Breast epithelium (tissue), 4 donors: ENCODE measurements around the gene GSTA1. TPM values are rescaled to one million over a fixed set of nuclear protein-coding genes. Genes with fewer than 3 reads are reported as not detected.
"Not testable (repeated sequence)": the region's sequence is repeated elsewhere in the genome, so short reads cannot be mapped to it uniquely, and the experiment has no call there.

Experiments
- DNase-seq, 2 donors: peaks; one replicate each; pipeline ENCODE4 v3.0.0-alpha.2; 2019; ENCODE audit warnings: low spot score in 2 of 2
- H3K27ac ChIP-seq, 2 donors: fragments of 200-600 bp; sonication (generic) in 1 of 2; one replicate each; pipeline ENCODE4 v1.5.1; 2016 to 2019; ENCODE audit warnings: mild to moderate bottlenecking in 1 of 2
- H3K27me3 ChIP-seq, 2 donors: fragments of 200-600 bp; sonication (generic) in 1 of 2; one replicate each; pipeline versions ENCODE4 v1.5.1 to v1.6.0; 2017 to 2019; ENCODE audit warnings: control low read depth in 1 of 2, mild to moderate bottlenecking in 1 of 2
- H3K36me3 ChIP-seq: fragments of 200-600 bp; one replicate; pipeline ENCODE4 v1.5.1; 2019
- H3K4me1 ChIP-seq, 2 donors: fragments of 200-600 bp; sonication (generic); one replicate each; pipeline ENCODE4 v1.5.1; 2016 to 2019; ENCODE audit warnings: control low read depth in 1 of 2
- H3K4me3 ChIP-seq, 3 donors: fragments of 200-600 bp; sonication (generic); 1 replicate in 2 of 3; 2 replicates in 1 of 3; pipeline ENCODE4 v1.5.1; 2016 to 2019; ENCODE audit warnings: mild to moderate bottlenecking in 3 of 3, moderate library complexity in 2 of 3
- H3K9me3 ChIP-seq, 2 donors: fragments of 200-600 bp; sonication (generic) in 1 of 2; one replicate each; pipeline ENCODE4 v1.5.1; 2016 to 2019; ENCODE audit warnings: control low read depth in 1 of 2
- POLR2A ChIP-seq: fragments of 450-650 bp; IDR thresholded peaks from one replicate; pipeline ENCODE4 v1.6.1; 2016; ENCODE audit warnings: antibody characterized with exemption, mild to moderate bottlenecking, moderate library complexity
- POLR2AphosphoS5 ChIP-seq, 3 donors: sonication (generic); formaldehyde crosslinking; IDR thresholded peaks; one replicate each; pipeline ENCODE4 v1.6.1; 2017; ENCODE audit warnings: antibody characterized with exemption in 3 of 3
- intact Hi-C: fragments of 100-400 bp; cut with DNase I; formaldehyde crosslinking; loops from one replicate; pipeline ENCODE4 v1.15.1; 2023; ENCODE audit warnings: low total_unique reads
- total RNA-seq, 3 donors: library from RNA; depleted of rRNA; stranded (reverse); fragments of >200 nt; gene quantifications; one replicate each; pipeline ENCODE4 v1.1.0, GENCODE V29; 2016
- TF ChIP-seq, protein P1 (sequence below), 3 donors: fragments of 450-650 bp; IDR thresholded peaks; one replicate each; pipeline ENCODE4 v1.5.1; 2016 to 2017; ENCODE audit warnings: antibody characterized with exemption in 3 of 3, mild to moderate bottlenecking in 3 of 3, moderate library complexity in 3 of 3

GSTA1 gene
- total RNA-seq, 3 donors from 2014 or later, result 0.88 to 2.0 TPM; not detected in 1

DNA sequence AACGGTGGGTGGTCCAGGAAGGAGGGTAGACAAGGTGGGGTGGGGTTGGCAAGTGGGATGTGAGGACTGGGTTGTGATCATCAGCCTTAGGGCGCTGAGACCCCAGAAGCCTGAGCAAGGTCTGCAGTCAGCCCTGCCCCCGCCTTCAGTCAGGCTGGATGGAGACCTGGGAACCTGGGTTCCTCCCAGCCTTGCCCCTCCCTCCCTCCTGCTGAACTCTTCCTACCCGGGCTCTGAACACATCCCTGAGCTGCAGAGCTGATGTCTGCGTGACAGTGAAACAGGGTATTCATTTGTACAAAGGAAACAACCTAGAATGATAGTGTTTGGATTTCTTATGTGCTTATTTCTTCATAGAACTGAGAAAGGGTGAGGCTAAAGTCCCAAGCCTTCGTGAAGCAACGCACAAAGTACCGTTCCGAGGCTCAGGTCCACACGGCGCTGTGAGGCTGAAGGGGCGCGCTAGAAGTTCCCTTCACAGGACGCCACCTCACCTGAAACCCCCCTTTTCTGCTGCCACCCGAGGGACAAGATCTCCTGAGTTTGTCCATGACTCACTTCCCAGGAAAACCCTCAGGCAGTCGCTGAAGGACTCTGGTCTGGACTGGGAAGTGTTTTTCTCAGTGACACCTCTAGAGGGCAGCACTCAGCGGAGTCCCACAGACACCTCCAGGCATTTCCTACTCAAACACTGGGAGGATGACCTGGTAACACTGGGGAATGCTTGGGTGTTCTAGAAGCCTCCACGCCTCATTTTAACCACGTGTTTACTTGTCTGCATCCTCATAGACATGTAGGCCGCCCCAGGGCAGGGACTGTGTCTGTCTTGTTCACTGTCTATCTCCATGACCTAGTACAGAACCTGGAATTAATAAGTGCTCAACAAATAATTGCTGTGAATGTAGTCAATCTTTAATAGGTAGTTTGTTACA, 35.8 kb upstream of the GSTA1 start:
- no peak overlapping the region for H3K27ac ChIP-seq
- DNase-seq, result peak; percentile 25 to 54
- no peaks in the 10 kb centered on the region for H3K36me3 ChIP-seq
- intact Hi-C loops, result no loop called here
- H3K27me3 ChIP-seq, result no peaks in the 10 kb centered on the region
- H3K4me3 ChIP-seq, result no peak overlapping the region
- TF ChIP-seq POLR2AphosphoS5 (IDR thresholded peaks at IDR 0.05) (peak in 1 of 3 donors; percentile 19), POLR2A (no peak)
- TF ChIP-seq, protein P1, sequence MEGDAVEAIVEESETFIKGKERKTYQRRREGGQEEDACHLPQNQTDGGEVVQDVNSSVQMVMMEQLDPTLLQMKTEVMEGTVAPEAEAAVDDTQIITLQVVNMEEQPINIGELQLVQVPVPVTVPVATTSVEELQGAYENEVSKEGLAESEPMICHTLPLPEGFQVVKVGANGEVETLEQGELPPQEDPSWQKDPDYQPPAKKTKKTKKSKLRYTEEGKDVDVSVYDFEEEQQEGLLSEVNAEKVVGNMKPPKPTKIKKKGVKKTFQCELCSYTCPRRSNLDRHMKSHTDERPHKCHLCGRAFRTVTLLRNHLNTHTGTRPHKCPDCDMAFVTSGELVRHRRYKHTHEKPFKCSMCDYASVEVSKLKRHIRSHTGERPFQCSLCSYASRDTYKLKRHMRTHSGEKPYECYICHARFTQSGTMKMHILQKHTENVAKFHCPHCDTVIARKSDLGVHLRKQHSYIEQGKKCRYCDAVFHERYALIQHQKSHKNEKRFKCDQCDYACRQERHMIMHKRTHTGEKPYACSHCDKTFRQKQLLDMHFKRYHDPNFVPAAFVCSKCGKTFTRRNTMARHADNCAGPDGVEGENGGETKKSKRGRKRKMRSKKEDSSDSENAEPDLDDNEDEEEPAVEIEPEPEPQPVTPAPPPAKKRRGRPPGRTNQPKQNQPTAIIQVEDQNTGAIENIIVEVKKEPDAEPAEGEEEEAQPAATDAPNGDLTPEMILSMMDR (IDR thresholded peaks at IDR 0.05), result peak in 1 of 3 donors; percentile 40
- no peaks in the 10 kb centered on the region for H3K9me3 ChIP-seq
- H3K4me1 ChIP-seq, result no peaks in the 10 kb centered on the region

DNA sequence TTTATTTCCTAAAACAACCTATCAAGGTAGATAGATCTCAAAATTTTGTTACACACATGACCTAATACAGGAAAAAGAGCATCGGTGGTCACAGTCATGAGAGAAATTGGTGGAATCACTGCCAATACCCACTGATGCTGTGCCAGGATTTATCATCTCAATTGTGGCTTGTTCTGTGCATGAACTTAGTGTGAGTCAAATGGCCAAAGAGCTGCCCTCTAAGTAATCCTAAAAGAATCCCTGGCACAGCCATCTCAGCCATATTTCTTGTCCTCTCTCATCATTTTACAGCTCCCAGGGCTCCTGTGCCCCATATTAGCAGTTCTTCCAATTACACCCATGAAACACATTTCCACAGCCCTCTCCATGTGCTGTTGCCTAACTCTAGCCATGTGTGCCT, 30.9 kb upstream of the GSTA1 start:
- no peak for DNase-seq
- TF ChIP-seq POLR2AphosphoS5 (IDR thresholded peaks at IDR 0.05) (no peak), POLR2A (no peak)
- TF ChIP-seq, protein P1 (IDR thresholded peaks at IDR 0.05), result no peak
- intact Hi-C loops, result no loop called here

DNA sequence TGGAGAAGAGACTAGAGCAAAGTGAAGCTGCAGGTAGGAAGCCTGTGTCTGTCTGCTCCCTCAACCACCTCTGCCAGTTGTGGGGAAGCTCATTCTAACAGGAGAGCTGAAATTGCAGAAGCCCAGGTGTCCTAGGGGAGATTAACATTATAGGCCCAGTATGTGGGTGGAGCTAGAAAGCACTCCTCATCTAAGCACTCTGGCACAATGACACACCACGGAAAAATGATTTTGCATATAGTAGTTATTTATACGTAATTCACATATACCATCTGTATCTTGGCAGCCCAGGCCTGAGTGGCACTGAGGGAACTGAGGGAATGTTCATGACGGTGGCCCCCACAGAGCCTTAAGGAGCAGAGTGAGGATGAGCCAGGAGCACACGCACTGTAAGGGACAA, 27.3 kb upstream of the GSTA1 start:
- DNase-seq, H3K4me3 ChIP-seq, H3K36me3 ChIP-seq, H3K27me3 ChIP-seq, H3K9me3 ChIP-seq, intact Hi-C loops, H3K27ac ChIP-seq, H3K4me1 ChIP-seq: not testable (repeated sequence)

More for the DNA sequence above, 30.9 kb upstream of the GSTA1 start:
- Histone ChIP-seq H3K9me3 (no peaks in the 10 kb centered on the region), H3K27me3 (no peaks in the 10 kb centered on the region), H3K36me3 (no peaks in the 10 kb centered on the region), H3K4me3 (no peak overlapping the region), H3K27ac (no peak overlapping the region), H3K4me1 (no peaks in the 10 kb centered on the region)

DNA sequence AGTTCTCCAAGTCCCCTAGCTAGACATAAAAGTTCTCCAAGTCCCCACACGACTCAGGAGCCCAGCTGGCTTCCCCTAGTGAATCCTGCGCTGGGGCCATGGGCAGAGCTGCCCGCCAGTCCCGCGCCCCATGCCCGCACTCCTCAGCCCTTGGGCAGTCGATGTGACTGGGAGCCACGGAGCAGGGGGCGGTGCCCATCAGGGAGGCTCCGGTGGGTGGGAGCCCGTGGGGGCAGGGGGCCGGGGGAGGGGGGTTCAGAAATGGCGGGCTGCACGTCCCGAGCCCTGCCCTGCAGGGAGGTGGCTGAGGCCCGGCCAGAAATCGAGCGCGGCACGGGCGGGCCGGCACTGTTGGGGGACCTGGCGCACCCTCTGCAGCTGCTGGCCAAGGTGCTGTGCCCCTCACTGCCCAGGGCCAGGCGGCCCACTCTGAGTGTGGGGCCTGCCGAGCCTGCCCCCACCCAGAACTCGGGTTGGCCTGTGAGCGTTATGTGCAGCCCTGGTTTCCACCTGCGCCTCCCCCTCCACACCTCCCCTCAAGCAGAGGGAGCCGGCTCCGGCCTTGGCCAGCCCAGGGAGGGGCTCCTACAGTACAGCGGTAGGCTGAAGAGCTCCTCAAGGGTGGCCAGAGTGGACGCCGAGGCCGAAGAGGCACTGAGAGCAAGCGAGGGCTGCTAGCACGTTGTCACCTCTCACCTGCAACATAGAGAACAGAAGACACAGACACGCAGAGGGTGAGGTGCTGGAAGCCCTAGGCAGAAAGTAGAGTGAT, 25.6 kb upstream of the GSTA1 start:
- no peak overlapping the region for H3K27ac ChIP-seq
- no peak overlapping the region for H3K4me3 ChIP-seq
- no peaks in the 10 kb centered on the region for H3K9me3 ChIP-seq
- no peak for TF ChIP-seq POLR2AphosphoS5 (IDR thresholded peaks at IDR 0.05)
- TF ChIP-seq, protein P1 (IDR thresholded peaks at IDR 0.05), result no peak
- no peak for TF ChIP-seq POLR2A
- no peaks in the 10 kb centered on the region for H3K4me1 ChIP-seq
- no peaks in the 10 kb centered on the region for H3K36me3 ChIP-seq
- no peak for DNase-seq
- H3K27me3 ChIP-seq, result no peaks in the 10 kb centered on the region
- intact Hi-C loops, result no loop called here

DNA sequence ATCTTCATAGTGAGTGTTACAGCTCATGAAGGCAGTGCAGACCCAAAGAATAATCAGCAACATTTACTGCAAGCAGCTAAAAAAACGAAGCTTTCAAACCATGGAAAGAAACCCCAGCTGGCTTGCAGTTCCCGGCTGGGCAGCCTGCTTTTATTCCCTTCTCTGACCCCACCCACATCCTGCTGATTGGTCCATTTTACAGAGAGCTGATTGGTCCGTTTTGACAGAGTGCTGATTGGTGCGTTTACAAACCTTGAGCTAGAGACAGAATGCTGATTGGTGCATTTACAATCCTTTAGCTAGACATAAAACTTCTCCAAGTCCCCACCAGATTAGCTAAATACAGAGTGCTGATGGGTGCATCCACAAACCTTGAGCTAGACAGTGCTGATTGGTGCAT, 25.0 kb upstream of the GSTA1 start:
- H3K36me3 ChIP-seq, H3K9me3 ChIP-seq, H3K4me1 ChIP-seq, H3K27me3 ChIP-seq, intact Hi-C loops, H3K4me3 ChIP-seq, DNase-seq, H3K27ac ChIP-seq: not testable (repeated sequence)

DNA sequence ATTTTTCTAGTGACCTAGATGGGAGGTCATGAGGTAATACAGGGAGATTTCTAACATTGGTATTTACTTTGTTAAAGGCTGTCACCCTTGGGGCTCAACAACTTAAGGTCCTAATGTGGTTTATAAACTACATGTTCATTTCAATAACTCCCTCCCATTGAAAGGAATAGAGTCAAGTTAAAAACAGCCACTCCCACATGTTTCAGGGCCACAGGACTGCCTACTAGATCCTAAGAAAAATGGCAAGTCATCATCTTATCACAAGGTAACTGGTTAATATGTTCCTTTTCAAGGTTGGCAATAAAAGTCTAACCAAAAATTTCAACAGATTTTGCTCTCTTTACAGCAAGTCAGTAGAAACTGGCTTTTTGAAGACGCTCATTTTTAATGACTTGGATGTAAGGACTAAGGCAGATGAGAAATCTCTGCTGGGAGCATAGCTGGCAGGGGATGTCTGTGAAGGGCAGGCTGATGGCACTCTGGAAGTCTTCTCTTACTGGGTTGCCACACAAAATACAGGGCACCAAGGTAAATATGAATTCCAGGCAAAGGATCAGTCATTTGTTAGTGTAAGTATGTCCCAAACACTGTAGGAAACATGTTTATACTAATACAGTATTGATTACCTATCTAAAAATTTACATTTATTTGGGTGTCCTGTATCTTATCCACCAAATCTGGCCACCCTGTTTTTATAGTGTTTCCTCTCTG, 23.6 kb upstream of the GSTA1 start:
- H3K9me3 ChIP-seq, H3K27me3 ChIP-seq, DNase-seq, H3K4me1 ChIP-seq, H3K4me3 ChIP-seq, H3K36me3 ChIP-seq, intact Hi-C loops, H3K27ac ChIP-seq: not testable (repeated sequence)
